Left ventricle myocardium inferior (tissue), 1 donor: ENCODE results near the gene BBS7. TPM values are rescaled to one million over a fixed set of nuclear protein-coding genes. Genes with fewer than 3 reads are reported as not detected.

Experiments
- DNase-seq: peaks from one replicate; pipeline ENCODE4 v3.0.0-alpha.2; 2020
- H3K27ac ChIP-seq: fragments of 200-600 bp; replicated peaks from 2 replicates; pipeline ENCODE4 v1.8.0; 2021
- H3K27me3 ChIP-seq: fragments of 200-600 bp; 2 replicates; pipeline ENCODE4 v1.8.0; 2021; ENCODE audit warnings: low read depth
- H3K36me3 ChIP-seq: fragments of 200-600 bp; 2 replicates; pipeline ENCODE4 v1.8.0; 2021
- H3K4me1 ChIP-seq: fragments of 200-600 bp; 2 replicates; pipeline ENCODE4 v1.8.0; 2021
- H3K4me3 ChIP-seq: fragments of 200-600 bp; 2 replicates; pipeline ENCODE4 v1.8.0; 2021; ENCODE audit warnings: mild to moderate bottlenecking, moderate library complexity
- H3K9me3 ChIP-seq: fragments of 200-600 bp; replicated peaks from 2 replicates; pipeline ENCODE4 v1.8.0; 2021
- intact Hi-C: fragments of 100-400 bp; cut with micrococcal nuclease; formaldehyde crosslinking; loops from one replicate; pipeline ENCODE4 v1.11.0; 2022
- total RNA-seq: library from RNA; stranded (reverse); fragmentation: NEBNext Ultra II Directional; extraction: Animal tissue kit (Norgen Biotek cat#: 25700); gene quantifications from one replicate; pipeline ENCODE4 v1.2.1, GENCODE V29; 2021
- TF ChIP-seq, protein P1 (sequence below): fragments of 200-600 bp; IDR thresholded peaks from 2 replicates; pipeline ENCODE4 v1.8.0; 2021; ENCODE audit warnings: antibody characterized with exemption, mild to moderate bottlenecking, borderline replicate concordance
- donor health status: DM: no; HTN: yes; CAD: no; lungs with severe emphysema.

BBS7 gene
- total RNA-seq, 1 donor from 2014 or later, result 6.0 TPM

GRCh38 chr4:121877041-121877773, 6.9 kb upstream of the BBS7 start:
- Histone ChIP-seq H3K4me3 (no peak overlapping the region), H3K36me3 (no peaks in the 10 kb centered on the region), H3K4me1 (no peaks in the 10 kb centered on the region), H3K27me3 (peaks cover 20% of the 10 kb centered on the region), H3K27ac (no peak overlapping the region), H3K9me3 (no peaks in the 10 kb centered on the region)
- DNase-seq, result no peak
- TF ChIP-seq, protein P1, sequence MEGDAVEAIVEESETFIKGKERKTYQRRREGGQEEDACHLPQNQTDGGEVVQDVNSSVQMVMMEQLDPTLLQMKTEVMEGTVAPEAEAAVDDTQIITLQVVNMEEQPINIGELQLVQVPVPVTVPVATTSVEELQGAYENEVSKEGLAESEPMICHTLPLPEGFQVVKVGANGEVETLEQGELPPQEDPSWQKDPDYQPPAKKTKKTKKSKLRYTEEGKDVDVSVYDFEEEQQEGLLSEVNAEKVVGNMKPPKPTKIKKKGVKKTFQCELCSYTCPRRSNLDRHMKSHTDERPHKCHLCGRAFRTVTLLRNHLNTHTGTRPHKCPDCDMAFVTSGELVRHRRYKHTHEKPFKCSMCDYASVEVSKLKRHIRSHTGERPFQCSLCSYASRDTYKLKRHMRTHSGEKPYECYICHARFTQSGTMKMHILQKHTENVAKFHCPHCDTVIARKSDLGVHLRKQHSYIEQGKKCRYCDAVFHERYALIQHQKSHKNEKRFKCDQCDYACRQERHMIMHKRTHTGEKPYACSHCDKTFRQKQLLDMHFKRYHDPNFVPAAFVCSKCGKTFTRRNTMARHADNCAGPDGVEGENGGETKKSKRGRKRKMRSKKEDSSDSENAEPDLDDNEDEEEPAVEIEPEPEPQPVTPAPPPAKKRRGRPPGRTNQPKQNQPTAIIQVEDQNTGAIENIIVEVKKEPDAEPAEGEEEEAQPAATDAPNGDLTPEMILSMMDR, result no peak
- intact Hi-C loops, result no loop called here

DNA sequence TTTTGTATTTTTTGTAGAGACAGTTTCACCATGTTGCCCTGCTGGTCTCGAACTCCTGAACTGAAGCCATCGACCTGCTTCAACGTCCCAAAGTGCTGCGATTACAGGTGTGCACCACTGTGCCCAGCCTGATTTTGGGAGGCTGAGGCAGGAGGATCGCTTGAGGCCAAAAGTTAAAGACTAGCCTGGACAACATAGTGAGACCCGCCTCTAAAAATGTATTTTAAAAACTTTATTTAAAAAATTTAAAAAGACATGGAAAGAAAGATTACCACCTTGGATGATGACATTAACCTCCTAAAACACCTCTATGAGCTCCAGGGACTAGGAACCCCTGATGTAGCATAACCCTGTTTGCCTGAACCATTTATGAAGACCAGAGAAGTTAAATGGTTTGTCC, 5.8 kb upstream of the BBS7 start:
- no peak for DNase-seq
- Histone ChIP-seq H3K27me3 (peaks cover 20% of the 10 kb centered on the region), H3K9me3 (no peaks in the 10 kb centered on the region), H3K36me3 (no peaks in the 10 kb centered on the region), H3K4me1 (peaks cover under 1% of the 10 kb centered on the region), H3K4me3 (no peak overlapping the region), H3K27ac (no peak overlapping the region)
- TF ChIP-seq, protein P1, result no peak
- intact Hi-C loops, result no loop called here

GRCh38 chr4:121875652-121876051, 5.4 kb upstream of the BBS7 start:
- H3K4me3 ChIP-seq, result no peak overlapping the region
- H3K4me1 ChIP-seq, result peaks cover 4% of the 10 kb centered on the region
- TF ChIP-seq, protein P1, result no peak
- no peak overlapping the region for H3K27ac ChIP-seq
- H3K36me3 ChIP-seq, result no peaks in the 10 kb centered on the region
- intact Hi-C loops, result no loop called here
- H3K27me3 ChIP-seq, result peaks cover 20% of the 10 kb centered on the region
- no peak for DNase-seq
- H3K9me3 ChIP-seq, result no peaks in the 10 kb centered on the region

DNA sequence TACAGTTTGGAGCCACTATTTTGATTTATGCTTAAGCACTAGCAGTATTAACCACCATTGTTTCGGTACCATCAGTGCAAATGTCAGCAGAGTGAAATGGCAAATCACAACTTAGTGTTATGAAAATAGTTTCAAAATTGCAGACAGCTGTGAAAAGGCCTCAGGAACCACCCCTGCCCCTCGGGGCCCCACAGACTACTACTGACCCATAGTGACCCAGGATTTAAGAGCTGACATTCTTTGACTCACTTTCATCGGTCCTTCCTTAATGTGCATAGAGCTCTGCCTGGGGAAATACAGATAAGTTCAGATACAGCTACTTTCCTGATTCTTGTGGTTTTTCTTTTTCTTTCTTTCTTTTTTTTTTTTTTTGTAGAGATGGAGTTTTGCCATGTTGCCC, 3.3 kb upstream of the BBS7 start:
- Histone ChIP-seq H3K27me3 (peaks cover 20% of the 10 kb centered on the region), H3K4me1 (peaks cover 20% of the 10 kb centered on the region), H3K4me3 (no peak overlapping the region), H3K27ac (no peak overlapping the region), H3K9me3 (no peaks in the 10 kb centered on the region), H3K36me3 (no peaks in the 10 kb centered on the region)
- DNase-seq, result no peak
- intact Hi-C loops, result no loop called here
- TF ChIP-seq, protein P1, result no peak

DNA sequence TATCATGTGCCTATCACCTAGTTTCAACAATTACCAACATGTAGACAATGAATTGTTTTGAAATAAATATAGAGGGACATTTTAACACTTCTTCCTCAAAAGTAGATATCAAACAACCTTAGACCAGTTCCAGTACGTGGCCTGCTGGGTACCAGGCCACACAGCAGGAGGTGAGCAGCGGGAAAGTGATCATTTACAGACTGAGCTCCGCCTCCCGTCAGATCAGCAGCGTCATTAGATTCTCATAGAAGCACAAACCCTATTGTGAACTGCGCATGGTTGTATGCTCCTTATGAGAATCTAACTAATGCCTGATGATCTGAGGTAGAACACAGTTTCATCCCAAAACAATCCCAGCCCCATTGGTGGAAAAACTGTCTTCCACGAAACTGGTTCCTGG, 6.5 kb downstream of the BBS7 start:
- TF ChIP-seq, protein P1, result no peak
- peaks cover 30% of the 10 kb centered on the region for H3K36me3 ChIP-seq

More for the DNA sequence above, 6.5 kb downstream of the BBS7 start:
- no peak overlapping the region for H3K27ac ChIP-seq
- H3K4me3 ChIP-seq, result no peak overlapping the region
- H3K27me3 ChIP-seq, result no peaks in the 10 kb centered on the region
- intact Hi-C loops, result no loop called here
- peaks cover 1% of the 10 kb centered on the region for H3K4me1 ChIP-seq
- DNase-seq, result no peak
- H3K9me3 ChIP-seq, result peaks cover 5% of the 10 kb centered on the region
